Measurements from ENCODE around the gene MAD2L2.

The MAD2L2 gene

GRCh38 chr1:11629184-11630016 lies 51.5 kb downstream of the MAD2L2 start:
- no peak for DNase-seq (ENCODE audit: low read depth)

- no peak for DNase-seq (ENCODE audit: low read depth)
These were observed 52.2 kb downstream of the MAD2L2 start for GRCh38 chr1:11628767-11629166.

- DNase-seq (ENCODE audit: low read depth) = no peak
These were observed 54.4 kb downstream of the MAD2L2 start for GRCh38 chr1:11626551-11626950.

Data from activated T-helper 1 cell treated with Interleukin-2 at 50 U/mL for 16 hours (primary cell).